ENCODE results near the gene EIPR1. TPM values are rescaled to one million over a fixed set of nuclear protein-coding genes. Genes with fewer than 3 reads are reported as not detected.

EIPR1 gene
- total and polyA plus RNA-seq, 10 of the 15 experiments (the other 5 are each of a cell fraction or from before 2014, with no cell fraction given) = 23.6 to 61.2 (median 42.2) TPM

GRCh38 chr2:3302751-3303582 is 74.7 kb downstream of the EIPR1 start:
- H3K9ac ChIP-seq (ENCODE audit: control insufficient read depth, insufficient read depth, low read length) = no peak overlapping the region
- peaks cover 3% of the 10 kb centered on the region; the same call in 1 of the 2 replicates for H3K4me1 ChIP-seq (ENCODE audit: control insufficient read depth, insufficient read depth, low read length)
- WGBS (ENCODE audit: insufficient coverage, insufficient replicate concordance, low lambda C conversion rate, missing lambda C conversion rate) = 78% methylated on average over 25 of the region's 25 CpGs
- DNase-seq (ENCODE audit: low read depth, low spot score) (no peak), ATAC-seq (peak; percentile 49), FAIRE-seq (no peak)
- no peaks in the 10 kb centered on the region; the same call in 1 of the 2 replicates for H3K79me2 ChIP-seq (ENCODE audit: control insufficient read depth, insufficient read depth, low read length)
- in situ Hi-C loops (cut with MboI) = no loop called here
- no peaks in the 10 kb centered on the region for H3K9me3 ChIP-seq (replicated peaks; ENCODE audit: control insufficient read depth, insufficient read depth, low read length)
- H3K27ac ChIP-seq (ENCODE audit: control insufficient read depth, insufficient read depth) = no peak overlapping the region
- intact Hi-C loops (cut with micrococcal nuclease; ENCODE audit: unreplicated experiment) = loop anchor here (1.0 to 5.0 kb wide), 6 partner anchors 49 to 459 kb away; no protein-coding TSS in a partner anchor
- ChIA-PET POLR2A (no interaction called here), RAD21 (ENCODE audit: unreplicated experiment) (interaction anchor here (0.6 to 1.0 kb wide), 2 partner anchors 80 to 132 kb away, joined by 3 read pairs; no protein-coding TSS in a partner anchor), SMC1A (ENCODE audit: uncharacterized antibody, unreplicated experiment) (interaction anchor here (1.1 kb wide), 1 partner anchor 74 kb away, joined by 3 read pairs; no protein-coding TSS in a partner anchor), CTCF (interaction anchor here (0.7 to 1.6 kb wide), 4 partner anchors 19 to 459 kb away, joined by 3 to 4 read pairs (median 3); no protein-coding TSS in a partner anchor)
- H3K4me3 ChIP-seq = no peak overlapping the region
- H3K4me2 ChIP-seq (ENCODE audit: control insufficient read depth, insufficient read depth) = no peak overlapping the region
- no TSS peak for BruUV-seq (replicated peaks)
- H3K36me3 ChIP-seq (ENCODE audit: control insufficient read depth in 2 of 2, insufficient read depth in 2 of 2, low read length in 1 of 2) = peaks cover 2 to 8% of the 10 kb centered on the region in 2 experiments; a peak in 3 of 4 replicates
- H2AFZ ChIP-seq (ENCODE audit: control insufficient read depth, low read depth, low read length) = peak overlapping the region; percentile 1; the same call in 1 of the 2 replicates
- no peaks in the 10 kb centered on the region for H4K20me1 ChIP-seq (ENCODE audit: control insufficient read depth, insufficient read depth)
- TF ChIP-seq LARP7 (IDR thresholded peaks at IDR 0.05) (no peak), IKZF1 (conservative IDR thresholded peaks at IDR 0.05) (0 out of 2 replicates have a peak, but pooled peaks have one; percentile 6)
- H3K27me3 ChIP-seq (replicated peaks in 1 of 2; ENCODE audit: control insufficient read depth in 2 of 2, insufficient read depth in 2 of 2, low read length in 1 of 2) = no peaks in the 10 kb centered on the region

- in situ Hi-C loops (cut with MboI) = no loop called here
- ChIA-PET CTCF (interaction anchor here (1.2 to 1.6 kb wide), 3 partner anchors 95 to 458 kb away, joined by 3 to 4 read pairs (median 3); no protein-coding TSS in a partner anchor), SMC1A (ENCODE audit: uncharacterized antibody, unreplicated experiment) (interaction anchor here (1.1 kb wide), 1 partner anchor 74 kb away, joined by 3 read pairs; no protein-coding TSS in a partner anchor), POLR2A (no interaction called here), RAD21 (ENCODE audit: unreplicated experiment) (no interaction called here)
- TF ChIP-seq RCOR1 (conservative IDR thresholded peaks at IDR 0.05; ENCODE audit: low read depth, low read length) = no peak
- FAIRE-seq (no peak), DNase-seq (ENCODE audit: low read depth, low spot score) (no peak), ATAC-seq (no peak)
- H3K36me3 ChIP-seq (ENCODE audit: control insufficient read depth in 2 of 2, insufficient read depth in 2 of 2, low read length in 1 of 2) = peaks cover 2 to 8% of the 10 kb centered on the region in 2 experiments; a peak in 3 of 4 replicates
- WGBS (ENCODE audit: insufficient coverage, insufficient replicate concordance, low lambda C conversion rate, missing lambda C conversion rate) = 99% methylated on average over 10 of the region's 10 CpGs
- BruUV-seq (replicated peaks) = no TSS peak
- no peaks in the 10 kb centered on the region for H4K20me1 ChIP-seq (ENCODE audit: control insufficient read depth, insufficient read depth)
- H3K9me3 ChIP-seq (replicated peaks; ENCODE audit: control insufficient read depth, insufficient read depth, low read length) = no peaks in the 10 kb centered on the region
- H3K27me3 ChIP-seq (replicated peaks in 1 of 2; ENCODE audit: control insufficient read depth in 2 of 2, insufficient read depth in 2 of 2, low read length in 1 of 2) = no peaks in the 10 kb centered on the region
- intact Hi-C loops (cut with micrococcal nuclease; ENCODE audit: unreplicated experiment) = loop anchor here (2.0 to 5.0 kb wide), 4 partner anchors 104 to 350 kb away; no protein-coding TSS in a partner anchor
- no peak overlapping the region for H3K9ac ChIP-seq (ENCODE audit: control insufficient read depth, insufficient read depth, low read length)
- no peak overlapping the region for H3K27ac ChIP-seq (ENCODE audit: control insufficient read depth, insufficient read depth)
- H3K4me2 ChIP-seq (ENCODE audit: control insufficient read depth, insufficient read depth) = no peak overlapping the region
- H2AFZ ChIP-seq (ENCODE audit: control insufficient read depth, low read depth, low read length) = no peak overlapping the region
- no peak overlapping the region for H3K4me3 ChIP-seq
- H3K79me2 ChIP-seq (ENCODE audit: control insufficient read depth, insufficient read depth, low read length) = no peaks in the 10 kb centered on the region; the same call in 1 of the 2 replicates
- peaks cover 3% of the 10 kb centered on the region; the same call in 1 of the 2 replicates for H3K4me1 ChIP-seq (ENCODE audit: control insufficient read depth, insufficient read depth, low read length)
These were observed 75.2 kb downstream of the EIPR1 start for GRCh38 chr2:3302421-3302750.
